Measurements from ENCODE around the gene RNF130.

The RNF130 gene

GRCh38 chr5:180085837-180086236, 14.3 kb upstream of the RNF130 start:
- no peak for DNase-seq (ENCODE audit: low spot score)

GRCh38 chr5:180084638-180085561, 13.3 kb upstream of the RNF130 start:
- peak; percentile 18 for DNase-seq (ENCODE audit: low spot score)

GRCh38 chr5:180083529-180084060, 12.0 kb upstream of the RNF130 start:
- DNase-seq (ENCODE audit: low spot score): no peak

- no peak for DNase-seq (ENCODE audit: low spot score)
Observed at GRCh38 chr5:180082633-180083420, 11.3 kb upstream of the RNF130 start.

- no peak for DNase-seq (ENCODE audit: low spot score)
Observed at GRCh38 chr5:180081481-180081880, 9.9 kb upstream of the RNF130 start.

- DNase-seq (ENCODE audit: low spot score): no peak
Observed at GRCh38 chr5:180080486-180081280, 9.1 kb upstream of the RNF130 start.

- DNase-seq (ENCODE audit: low spot score): no peak
Observed at GRCh38 chr5:180079702-180080466, 8.3 kb upstream of the RNF130 start.

- DNase-seq (ENCODE audit: low spot score): no peak
Observed at GRCh38 chr5:180078348-180078747, 6.8 kb upstream of the RNF130 start.

GRCh38 chr5:180077594-180078284, 6.2 kb upstream of the RNF130 start:
- no peak for DNase-seq (ENCODE audit: low spot score)

- DNase-seq (ENCODE audit: low spot score): no peak
Observed at GRCh38 chr5:180075703-180076102, 4.1 kb upstream of the RNF130 start.

GRCh38 chr5:180074462-180074861, 2.9 kb upstream of the RNF130 start:
- no peak for DNase-seq (ENCODE audit: low spot score)

GRCh38 chr5:180072556-180072955, 997 bp upstream of the RNF130 start:
- no peak for DNase-seq (ENCODE audit: low spot score)

GRCh38 chr5:180072256-180072548, 643 bp upstream of the RNF130 start:
- no peak for DNase-seq (ENCODE audit: low spot score)

GRCh38 chr5:180070756-180071530, 616 bp downstream of the RNF130 start:
- DNase-seq (ENCODE audit: low spot score): peak; percentile 64

GRCh38 chr5:180069589-180070247, 1.8 kb downstream of the RNF130 start:
- no peak for DNase-seq (ENCODE audit: low spot score)

GRCh38 chr5:180068519-180069090, 3.0 kb downstream of the RNF130 start:
- DNase-seq (ENCODE audit: low spot score): no peak

- DNase-seq (ENCODE audit: low spot score): no peak
Observed at GRCh38 chr5:180067986-180068385, 3.6 kb downstream of the RNF130 start.

GRCh38 chr5:180060192-180060591, 11.4 kb downstream of the RNF130 start:
- no peak for DNase-seq (ENCODE audit: low spot score)

GRCh38 chr5:180059326-180059725, 12.2 kb downstream of the RNF130 start:
- no peak for DNase-seq (ENCODE audit: low spot score)

Measured in SW480 (cell line).